GM13977 (cell line): Measurements from ENCODE around the gene KIAA1217.

Experiments used
- DNase-seq: peaks from one replicate; pipeline ENCODE4 v3.0.0; 2012; ENCODE audit warnings: low spot score
- CTCF ChIP-seq: IDR thresholded peaks from 2 replicates; pipeline ENCODE4 v1.5.1; 2012; ENCODE audit warnings: mild to moderate bottlenecking, control low read depth; ENCODE audit not compliant: insufficient read depth; ENCODE audit errors: extremely low read depth, missing control alignments
- in situ Hi-C: fragments of 300-500 bp; cut with MboI; formaldehyde crosslinking; loops from one replicate; pipeline ENCODE4 v1.12.0; 2022; ENCODE audit warnings: low sequenced_read_pairs, low pct_unique_long_range_greater_than_20kb, mixed read lengths, inconsistent platforms; ENCODE audit not compliant: unreplicated experiment

The KIAA1217 gene

GRCh38 chr10:24339387-24339786 lies 130.4 kb downstream of the KIAA1217 start:
- no peak for DNase-seq
- no peak for TF ChIP-seq CTCF
- in situ Hi-C loops: no loop called here

GRCh38 chr10:24340446-24340845 lies 131.5 kb downstream of the KIAA1217 start:
- no peak for DNase-seq
- in situ Hi-C loops: no loop called here
- no peak for TF ChIP-seq CTCF

- in situ Hi-C loops: no loop called here
- no peak for DNase-seq
- no peak for TF ChIP-seq CTCF
These were observed 131.9 kb downstream of the KIAA1217 start for GRCh38 chr10:24340883-24341282.

GRCh38 chr10:24341371-24341770 lies 132.4 kb downstream of the KIAA1217 start:
- TF ChIP-seq CTCF: no peak
- in situ Hi-C loops: no loop called here
- DNase-seq: no peak

GRCh38 chr10:24341897-24342296 lies 133.0 kb downstream of the KIAA1217 start:
- in situ Hi-C loops: no loop called here
- no peak for TF ChIP-seq CTCF
- no peak for DNase-seq

GRCh38 chr10:24343686-24344085 lies 134.7 kb downstream of the KIAA1217 start:
- no peak for DNase-seq
- TF ChIP-seq CTCF: no peak
- in situ Hi-C loops: no loop called here

- in situ Hi-C loops: no loop called here
- DNase-seq: no peak
- TF ChIP-seq CTCF: no peak
These were observed 135.3 kb downstream of the KIAA1217 start for GRCh38 chr10:24344279-24344678.
